ENCODE measurements around the gene GJA3. TPM values are rescaled to one million over a fixed set of nuclear protein-coding genes. Genes with fewer than 3 reads are reported as not detected.

The GJA3 gene
- total and polyA plus RNA-seq, 10 of the 15 experiments (the other 5 are each of a cell fraction or from before 2014, with no cell fraction given) = 0.03 to 0.11 (median 0.04) TPM; not detected in 5

GRCh38 chr13:20127262-20127561 is 33.6 kb downstream of the GJA3 start:
- no peak for DNase-seq (ENCODE audit: low read depth, low spot score)
- Histone ChIP-seq H3K79me2 (ENCODE audit: control insufficient read depth, insufficient read depth, low read length) (no peaks in the 10 kb centered on the region), H3K9me3 (replicated peaks; ENCODE audit: control insufficient read depth, insufficient read depth, low read length) (no peaks in the 10 kb centered on the region), H3K4me2 (ENCODE audit: control insufficient read depth, insufficient read depth) (peak overlapping the region; percentile 87), H3K9ac (ENCODE audit: control insufficient read depth, insufficient read depth, low read length) (peak overlapping the region; percentile 17; the same call in 1 of the 2 replicates), H2AFZ (ENCODE audit: control insufficient read depth, low read depth, low read length) (peak overlapping the region; percentile 81), H3K27ac (ENCODE audit: control insufficient read depth, insufficient read depth) (no peak overlapping the region), H4K20me1 (ENCODE audit: control insufficient read depth, insufficient read depth) (no peaks in the 10 kb centered on the region), H3K4me1 (ENCODE audit: control insufficient read depth, insufficient read depth, low read length) (no peaks in the 10 kb centered on the region), H3K27me3 (replicated peaks in 1 of 2; ENCODE audit: control insufficient read depth in 2 of 2, insufficient read depth in 2 of 2, low read length in 1 of 2) (peaks cover 2 to 5% of the 10 kb centered on the region in 2 experiments; a peak in 2 of 4 replicates), H3K36me3 (ENCODE audit: control insufficient read depth in 2 of 2, insufficient read depth in 2 of 2, low read length in 1 of 2) (no peaks in the 10 kb centered on the region), H3K4me3 (peak overlapping the region; percentile 69)
- in situ Hi-C loops (cut with MboI) (no loop called here), intact Hi-C loops (cut with micrococcal nuclease; ENCODE audit: unreplicated experiment) (loop anchor here (5.0 kb wide), 1 partner anchor 35 kb away; the partner anchor contains the start of gene GJA3)
- 16% methylated on average over 5 of the region's 6 CpGs for WGBS (ENCODE audit: insufficient coverage, insufficient replicate concordance, low lambda C conversion rate, missing lambda C conversion rate)
- no TSS peak for BruUV-seq (replicated peaks)
- no peak for TF ChIP-seq YY1 (IDR thresholded peaks at IDR 0.05; ENCODE audit: low read depth, low read length)
- TF ChIP-seq ZZZ3 (IDR thresholded peaks at IDR 0.05; ENCODE audit: control insufficient read depth, insufficient read length, low read depth) = no peak
- no peak for TF ChIP-seq JUND (IDR thresholded peaks at IDR 0.05; ENCODE audit: low read depth, low read length)
- TF ChIP-seq, protein P1, sequence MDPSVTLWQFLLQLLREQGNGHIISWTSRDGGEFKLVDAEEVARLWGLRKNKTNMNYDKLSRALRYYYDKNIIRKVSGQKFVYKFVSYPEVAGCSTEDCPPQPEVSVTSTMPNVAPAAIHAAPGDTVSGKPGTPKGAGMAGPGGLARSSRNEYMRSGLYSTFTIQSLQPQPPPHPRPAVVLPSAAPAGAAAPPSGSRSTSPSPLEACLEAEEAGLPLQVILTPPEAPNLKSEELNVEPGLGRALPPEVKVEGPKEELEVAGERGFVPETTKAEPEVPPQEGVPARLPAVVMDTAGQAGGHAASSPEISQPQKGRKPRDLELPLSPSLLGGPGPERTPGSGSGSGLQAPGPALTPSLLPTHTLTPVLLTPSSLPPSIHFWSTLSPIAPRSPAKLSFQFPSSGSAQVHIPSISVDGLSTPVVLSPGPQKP (IDR thresholded peaks at IDR 0.05; ENCODE audit: low read depth, low read length) = no peak
- no peak for TF ChIP-seq PAX5 (IDR thresholded peaks at IDR 0.05; ENCODE audit: borderline replicate concordance, low read depth, low read length)
- TF ChIP-seq, protein P2, sequence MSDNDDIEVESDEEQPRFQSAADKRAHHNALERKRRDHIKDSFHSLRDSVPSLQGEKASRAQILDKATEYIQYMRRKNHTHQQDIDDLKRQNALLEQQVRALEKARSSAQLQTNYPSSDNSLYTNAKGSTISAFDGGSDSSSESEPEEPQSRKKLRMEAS (IDR thresholded peaks at IDR 0.05; ENCODE audit: low read depth, low read length) = no peak
- no peak for TF ChIP-seq RB1 (IDR thresholded peaks at IDR 0.05; ENCODE audit: borderline replicate concordance)
- no peak for TF ChIP-seq LARP7 (IDR thresholded peaks at IDR 0.05)
- TF ChIP-seq IRF4 (IDR thresholded peaks at IDR 0.05; ENCODE audit: low read depth, low read length) = no peak
- no peak for TF ChIP-seq CBFB (IDR thresholded peaks at IDR 0.05; ENCODE audit: low read depth)
- TF ChIP-seq MYC (IDR thresholded peaks at IDR 0.05; ENCODE audit: insufficient read depth, insufficient read length, insufficient replicate concordance, low read length, severe bottlenecking) = no peak
- TF ChIP-seq SMC3 (IDR thresholded peaks at IDR 0.05; ENCODE audit: borderline replicate concordance, low read length) = no peak
- no peak for TF ChIP-seq STAT3 (IDR thresholded peaks at IDR 0.05; ENCODE audit: low read depth, low read length)
- no peak for TF ChIP-seq SUPT20H (IDR thresholded peaks at IDR 0.05; ENCODE audit: borderline replicate concordance, control insufficient read depth, low read depth, low read length)
- ATAC-seq = peak; percentile 9
- POLR2A ChIA-PET = interaction anchor here (1.1 kb wide), 1 partner anchor 17 kb away, joined by 5 read pairs; no protein-coding TSS in a partner anchor
- FAIRE-seq = no peak
- SMC1A ChIA-PET (ENCODE audit: uncharacterized antibody, unreplicated experiment) = no interaction called here
- CTCF ChIA-PET = interaction anchor here (0.5 to 1.9 kb wide), 4 partner anchors 142 to 1382 kb away, joined by 3 to 10 read pairs (median 4); no protein-coding TSS in a partner anchor
- RAD21 ChIA-PET (ENCODE audit: unreplicated experiment) = interaction anchor here (1.3 to 1.7 kb wide), 2 partner anchors 20 to 142 kb away, joined by 3 read pairs; no protein-coding TSS in a partner anchor

All from GM12878 (cell line).